NCI-H526 (cell line): ENCODE data around the gene GPRIN2.
"Not testable (repeated sequence)": the region's sequence is repeated elsewhere in the genome, so short reads cannot be mapped to it uniquely, and the experiment has no call there.

Experiments used
- DNase-seq, 2 experiments: peaks; one replicate each; lab custom pipeline; 2025; lab: John Stamatoyannopoulos, UW

The GPRIN2 gene

GRCh38 chr10:46556515-46557318 is at the start of gene GPRIN2:
TSS of gene GPRIN2 (minus strand) at chr10:46556658. CDS start at chr10:46550736, 5,922 bp downstream.
- peak in 1 of 2 experiments; percentile 77 for DNase-seq

GRCh38 chr10:46600516-46600915 is 44.1 kb upstream of the GPRIN2 start:
- DNase-seq = not testable (repeated sequence)

- not testable (repeated sequence) for DNase-seq
These were observed 41.3 kb upstream of the GPRIN2 start for GRCh38 chr10:46597616-46598246.

- DNase-seq = not testable (repeated sequence)
These were observed 40.1 kb upstream of the GPRIN2 start for GRCh38 chr10:46596570-46596969.

- DNase-seq = not testable (repeated sequence)
These were observed 38.1 kb upstream of the GPRIN2 start for GRCh38 chr10:46594453-46595063.

- not testable (repeated sequence) for DNase-seq
These were observed 36.8 kb upstream of the GPRIN2 start for GRCh38 chr10:46593307-46593706.

- not testable (repeated sequence) for DNase-seq
These were observed 34.6 kb upstream of the GPRIN2 start for GRCh38 chr10:46591053-46591452.

GRCh38 chr10:46589589-46589988 is 33.1 kb upstream of the GPRIN2 start:
- not testable (repeated sequence) for DNase-seq

- DNase-seq = not testable (repeated sequence)
These were observed 31.8 kb upstream of the GPRIN2 start for GRCh38 chr10:46588221-46588620.

- DNase-seq = not testable (repeated sequence)
These were observed 31.1 kb upstream of the GPRIN2 start for GRCh38 chr10:46587546-46587945.

- DNase-seq = not testable (repeated sequence)
These were observed 28.8 kb upstream of the GPRIN2 start for GRCh38 chr10:46585246-46585645.

- DNase-seq = not testable (repeated sequence)
These were observed 27.7 kb upstream of the GPRIN2 start for GRCh38 chr10:46584196-46584595.

GRCh38 chr10:46582568-46582967 is 26.1 kb upstream of the GPRIN2 start:
- DNase-seq = not testable (repeated sequence)

- not testable (repeated sequence) for DNase-seq
These were observed 25.5 kb upstream of the GPRIN2 start for GRCh38 chr10:46581997-46582396.

- not testable (repeated sequence) for DNase-seq
These were observed 22.9 kb upstream of the GPRIN2 start for GRCh38 chr10:46579378-46579777.

GRCh38 chr10:46578474-46579178 is 22.2 kb upstream of the GPRIN2 start, which contains the start of gene SYT15:
TSS of gene SYT15 (plus strand) at chr10:46579128. CDS start at chr10:46579169, 41 bp downstream.
- not testable (repeated sequence) for DNase-seq

GRCh38 chr10:46577624-46578473 is 21.4 kb upstream of the GPRIN2 start:
- not testable (repeated sequence) for DNase-seq

- DNase-seq = not testable (repeated sequence)
These were observed 17.4 kb upstream of the GPRIN2 start for GRCh38 chr10:46573884-46574283.

- DNase-seq = not testable (repeated sequence)
These were observed 16.9 kb upstream of the GPRIN2 start for GRCh38 chr10:46573314-46573713.

- not testable (repeated sequence) for DNase-seq
These were observed 16.3 kb upstream of the GPRIN2 start for GRCh38 chr10:46572765-46573164.

GRCh38 chr10:46570655-46571054 is 14.2 kb upstream of the GPRIN2 start:
- not testable (repeated sequence) for DNase-seq
